22Rv1 (cell line): ENCODE results near the gene ZNF548.

Source experiments
- CTCF ChIP-seq: fragments of 450-650 bp; IDR thresholded peaks from 2 replicates; pipeline ENCODE4 v1.5.1; 2017; ENCODE audit warnings: mild to moderate bottlenecking
- ZFX ChIP-seq: fragments of 450-650 bp; IDR thresholded peaks from 2 replicates; pipeline ENCODE4 v1.6.1; 2017; ENCODE audit warnings: antibody characterized with exemption, borderline replicate concordance

DNA sequence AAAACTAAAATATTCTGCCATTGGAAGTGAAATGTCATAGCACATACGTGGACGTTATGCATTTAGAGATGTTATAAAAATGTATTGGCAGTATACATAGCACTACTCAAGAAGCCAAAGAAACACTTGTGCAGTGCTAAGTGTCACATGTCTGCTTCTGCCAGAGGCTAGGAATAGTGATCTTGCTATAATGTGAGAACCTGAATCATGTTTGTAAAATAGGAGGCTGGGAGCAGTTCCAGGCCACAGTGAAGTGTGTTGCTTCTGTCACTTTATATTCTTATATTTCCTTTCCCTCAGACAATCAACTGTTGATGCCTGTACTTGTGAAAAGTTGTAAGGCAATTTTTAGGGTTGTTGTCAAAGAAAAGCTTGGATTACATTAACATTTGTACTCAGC, 22.9 kb upstream of the ZNF548 start:
- TF ChIP-seq CTCF: no peak
- TF ChIP-seq ZFX: no peak
